Measurements from ENCODE around the gene GPR42. TPM values are rescaled to one million over a fixed set of nuclear protein-coding genes. Genes with fewer than 3 reads are reported as not detected.

The GPR42 gene
- total and polyA plus RNA-seq, 12 donors, result not detected

DNA sequence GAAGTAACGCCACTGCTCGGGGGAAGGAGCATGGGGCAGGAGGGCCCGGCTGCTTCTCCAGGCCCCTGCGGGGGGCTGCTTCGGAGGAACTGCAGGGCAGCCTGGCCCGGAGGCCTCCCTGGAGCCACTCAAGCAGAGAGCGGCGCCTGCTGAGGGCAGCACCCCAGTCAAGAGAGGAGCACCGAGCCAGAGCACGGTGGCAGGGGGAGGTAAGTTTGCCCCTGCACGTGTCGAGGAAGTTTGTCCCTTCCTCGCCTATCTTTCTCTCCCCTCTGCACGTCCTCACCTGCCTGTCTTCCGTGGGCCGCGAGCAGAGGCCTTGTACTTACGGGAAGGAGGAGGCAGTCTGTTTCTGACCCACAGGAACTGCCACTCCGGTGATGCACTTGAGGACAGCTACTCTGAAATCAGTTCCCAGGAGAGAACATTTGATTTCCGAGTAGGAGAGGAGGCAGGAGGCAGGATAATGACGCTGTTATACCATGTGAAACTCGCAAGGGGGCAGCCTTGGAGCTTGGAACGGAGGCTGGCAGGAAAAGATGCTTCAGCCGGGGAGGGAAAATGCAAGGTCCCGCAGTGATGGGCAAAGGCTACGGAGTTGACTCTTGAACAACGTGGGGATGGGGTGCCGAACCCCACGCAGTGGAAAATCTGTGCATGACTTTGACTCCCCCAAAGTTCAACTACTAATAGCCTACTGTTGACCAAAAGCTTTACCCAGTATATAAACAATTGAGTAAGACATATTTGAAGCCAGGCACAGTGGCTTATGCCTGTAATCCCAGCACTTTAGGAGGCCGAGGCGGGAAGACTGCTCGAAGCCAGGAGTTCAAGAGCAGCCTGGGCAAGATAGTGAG, 18.2 kb upstream of the GPR42 start:
- Histone ChIP-seq H3K9me3 (replicated peaks in 1 of 3) (no peaks in the 10 kb centered on the region), H3K27me3 (peaks cover 5% of the 10 kb centered on the region), H3K36me3 (replicated peaks in 1 of 2) (no peaks in the 10 kb centered on the region), H3K4me3 (no peak overlapping the region), H3K27ac (no peak overlapping the region), H3K4me1 (replicated peaks in 1 of 2) (no peaks in the 10 kb centered on the region)
- no peak for TF ChIP-seq POLR2A (IDR thresholded peaks at IDR 0.05)
- TF ChIP-seq, protein P1, sequence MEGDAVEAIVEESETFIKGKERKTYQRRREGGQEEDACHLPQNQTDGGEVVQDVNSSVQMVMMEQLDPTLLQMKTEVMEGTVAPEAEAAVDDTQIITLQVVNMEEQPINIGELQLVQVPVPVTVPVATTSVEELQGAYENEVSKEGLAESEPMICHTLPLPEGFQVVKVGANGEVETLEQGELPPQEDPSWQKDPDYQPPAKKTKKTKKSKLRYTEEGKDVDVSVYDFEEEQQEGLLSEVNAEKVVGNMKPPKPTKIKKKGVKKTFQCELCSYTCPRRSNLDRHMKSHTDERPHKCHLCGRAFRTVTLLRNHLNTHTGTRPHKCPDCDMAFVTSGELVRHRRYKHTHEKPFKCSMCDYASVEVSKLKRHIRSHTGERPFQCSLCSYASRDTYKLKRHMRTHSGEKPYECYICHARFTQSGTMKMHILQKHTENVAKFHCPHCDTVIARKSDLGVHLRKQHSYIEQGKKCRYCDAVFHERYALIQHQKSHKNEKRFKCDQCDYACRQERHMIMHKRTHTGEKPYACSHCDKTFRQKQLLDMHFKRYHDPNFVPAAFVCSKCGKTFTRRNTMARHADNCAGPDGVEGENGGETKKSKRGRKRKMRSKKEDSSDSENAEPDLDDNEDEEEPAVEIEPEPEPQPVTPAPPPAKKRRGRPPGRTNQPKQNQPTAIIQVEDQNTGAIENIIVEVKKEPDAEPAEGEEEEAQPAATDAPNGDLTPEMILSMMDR (IDR thresholded peaks at IDR 0.05), result peak; percentile 75 to 95 (median 90)
- intact Hi-C loops (cut with DNase I), result loop anchor here (2.0 to 5.0 kb wide), 3 partner anchors 116 to 142 kb away; no protein-coding TSS in a partner anchor
- 29 to 34% (median 30%) methylated on average over 30 to 32 of the region's 32 CpGs for WGBS, 4 donors
- peak; percentile 77 to 86 (median 79) for DNase-seq

DNA sequence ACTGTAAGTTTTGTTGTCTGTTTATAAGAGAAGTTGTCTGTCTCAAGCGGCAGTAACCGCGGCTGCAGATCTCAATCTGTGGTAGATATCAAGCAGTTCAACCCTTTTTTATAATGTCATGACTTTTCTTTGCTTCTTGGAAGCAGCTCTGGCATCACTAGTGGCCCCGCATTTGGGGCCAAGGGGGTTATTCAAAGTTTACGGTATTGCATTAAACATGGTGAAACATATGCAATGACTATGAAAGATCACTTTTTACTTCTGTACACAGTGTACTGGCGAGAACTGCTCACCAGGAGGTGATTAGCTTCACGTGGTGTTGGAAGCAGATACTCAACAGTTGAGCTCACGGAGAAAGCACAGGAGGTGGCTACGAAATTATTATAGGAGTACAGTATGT, 17.2 kb upstream of the GPR42 start:
- peak in 1 of 7 donors; percentile 7 for DNase-seq
- H3K27ac ChIP-seq, result no peak overlapping the region
- H3K9me3 ChIP-seq (replicated peaks in 1 of 3), result no peaks in the 10 kb centered on the region
- H3K36me3 ChIP-seq (replicated peaks in 1 of 2), result no peaks in the 10 kb centered on the region
- TF ChIP-seq, protein P1 (IDR thresholded peaks at IDR 0.05), result no peak
- TF ChIP-seq POLR2A (IDR thresholded peaks at IDR 0.05), result no peak
- H3K4me1 ChIP-seq (replicated peaks in 1 of 2), result no peaks in the 10 kb centered on the region
- H3K27me3 ChIP-seq, result peaks cover 5% of the 10 kb centered on the region
- H3K4me3 ChIP-seq, result no peak overlapping the region
- WGBS, 4 donors, result 64 to 73% (median 72%) methylated on average over 9 of the region's 9 CpGs
- intact Hi-C loops (cut with DNase I), result loop anchor here (2.0 to 5.0 kb wide), 4 partner anchors 107 to 141 kb away; no protein-coding TSS in a partner anchor

DNA sequence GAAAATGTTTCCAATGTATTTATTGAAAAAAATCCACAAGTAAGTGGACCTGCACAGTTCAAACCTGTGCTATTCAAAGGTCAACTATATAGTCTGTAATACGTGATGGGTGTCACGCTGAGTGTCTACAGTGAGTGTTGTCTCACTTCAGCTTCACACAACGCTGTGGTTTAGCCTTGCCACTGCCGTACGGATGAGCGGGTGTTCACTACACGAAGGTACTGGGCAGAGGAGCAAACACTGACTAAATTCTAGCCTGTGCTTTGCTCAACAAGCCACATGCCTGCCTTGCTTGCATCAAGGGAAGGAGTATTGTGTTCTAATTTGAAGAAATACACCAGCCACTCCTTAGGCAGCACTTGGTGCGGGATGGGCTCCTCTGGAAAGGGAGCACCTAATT, 16.0 kb upstream of the GPR42 start:
- H3K9me3 ChIP-seq (replicated peaks in 1 of 3), result no peaks in the 10 kb centered on the region
- 72 to 81% (median 79%) methylated on average over 8 of the region's 8 CpGs for WGBS, 4 donors
- no peak overlapping the region for H3K4me3 ChIP-seq
- H3K27ac ChIP-seq, result no peak overlapping the region
- no peaks in the 10 kb centered on the region for H3K36me3 ChIP-seq (replicated peaks in 1 of 2)
- no peaks in the 10 kb centered on the region for H3K4me1 ChIP-seq (replicated peaks in 1 of 2)
- intact Hi-C loops (cut with DNase I), result loop anchor here (2.0 to 5.0 kb wide), 2 partner anchors 106 to 117 kb away; no protein-coding TSS in a partner anchor
- no peak for TF ChIP-seq POLR2A (IDR thresholded peaks at IDR 0.05)
- TF ChIP-seq, protein P1 (IDR thresholded peaks at IDR 0.05), result no peak
- no peak for DNase-seq
- H3K27me3 ChIP-seq, result peaks cover 5% of the 10 kb centered on the region

DNA sequence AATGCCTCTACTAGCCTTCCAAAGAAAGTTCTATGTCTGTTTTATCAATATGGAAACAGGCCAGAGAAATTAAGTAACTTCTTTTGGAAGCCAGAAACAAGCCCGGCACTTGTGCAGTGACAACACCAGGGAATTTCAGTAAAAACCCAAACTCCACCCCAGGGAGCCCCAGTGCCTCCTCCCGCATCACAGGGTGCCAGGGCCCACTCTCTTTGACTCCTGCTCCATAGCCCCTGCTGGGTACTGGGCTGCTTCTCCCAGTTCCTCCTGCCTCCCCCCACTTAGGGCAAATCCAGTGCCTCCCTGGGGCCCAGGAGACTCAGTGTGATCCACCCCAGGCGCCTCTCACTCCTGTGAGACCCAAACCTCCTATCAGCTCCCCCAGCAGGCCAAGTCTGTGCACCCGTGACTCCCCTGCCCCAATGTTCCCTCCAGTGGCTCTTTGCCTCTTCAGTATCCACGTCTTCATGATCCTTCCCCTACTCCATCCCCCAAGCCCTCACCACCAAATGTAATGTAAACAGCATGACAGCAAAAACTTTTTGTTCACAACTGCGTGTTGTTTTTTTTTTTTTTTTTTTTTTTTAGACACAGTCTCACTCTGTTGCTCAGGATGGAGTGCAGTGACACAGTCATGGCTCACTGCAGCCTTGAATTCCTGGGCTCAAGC, 14.9 kb upstream of the GPR42 start:
- Histone ChIP-seq H3K4me3 (no peak overlapping the region), H3K27ac (no peak overlapping the region), H3K4me1 (replicated peaks in 1 of 2) (no peaks in the 10 kb centered on the region), H3K36me3 (replicated peaks in 1 of 2) (no peaks in the 10 kb centered on the region), H3K27me3 (peaks cover 5% of the 10 kb centered on the region), H3K9me3 (replicated peaks in 1 of 3) (no peaks in the 10 kb centered on the region)
- peak in 1 of 7 donors; percentile 11 for DNase-seq
- WGBS, 4 donors, result 43 to 61% (median 47%) methylated on average over 5 to 6 of the region's 6 CpGs
- intact Hi-C loops (cut with DNase I), result loop anchor here in 1 of 2 donors (2.0 kb wide), 1 partner anchor 105 kb away; no protein-coding TSS in a partner anchor
- no peak for TF ChIP-seq POLR2A (IDR thresholded peaks at IDR 0.05)
- TF ChIP-seq, protein P1 (IDR thresholded peaks at IDR 0.05), result no peak

All from adrenal gland (tissue), 12 donors.